Measurements from ENCODE around the gene PIEZO1. TPM values are rescaled to one million over a fixed set of nuclear protein-coding genes. Genes with fewer than 3 reads are reported as not detected.
"Not testable (repeated sequence)": the region's sequence is repeated elsewhere in the genome, so short reads cannot be mapped to it uniquely, and the experiment has no call there.

The PIEZO1 gene
- total RNA-seq, 1 donor from 2014 or later, result 111 TPM

DNA sequence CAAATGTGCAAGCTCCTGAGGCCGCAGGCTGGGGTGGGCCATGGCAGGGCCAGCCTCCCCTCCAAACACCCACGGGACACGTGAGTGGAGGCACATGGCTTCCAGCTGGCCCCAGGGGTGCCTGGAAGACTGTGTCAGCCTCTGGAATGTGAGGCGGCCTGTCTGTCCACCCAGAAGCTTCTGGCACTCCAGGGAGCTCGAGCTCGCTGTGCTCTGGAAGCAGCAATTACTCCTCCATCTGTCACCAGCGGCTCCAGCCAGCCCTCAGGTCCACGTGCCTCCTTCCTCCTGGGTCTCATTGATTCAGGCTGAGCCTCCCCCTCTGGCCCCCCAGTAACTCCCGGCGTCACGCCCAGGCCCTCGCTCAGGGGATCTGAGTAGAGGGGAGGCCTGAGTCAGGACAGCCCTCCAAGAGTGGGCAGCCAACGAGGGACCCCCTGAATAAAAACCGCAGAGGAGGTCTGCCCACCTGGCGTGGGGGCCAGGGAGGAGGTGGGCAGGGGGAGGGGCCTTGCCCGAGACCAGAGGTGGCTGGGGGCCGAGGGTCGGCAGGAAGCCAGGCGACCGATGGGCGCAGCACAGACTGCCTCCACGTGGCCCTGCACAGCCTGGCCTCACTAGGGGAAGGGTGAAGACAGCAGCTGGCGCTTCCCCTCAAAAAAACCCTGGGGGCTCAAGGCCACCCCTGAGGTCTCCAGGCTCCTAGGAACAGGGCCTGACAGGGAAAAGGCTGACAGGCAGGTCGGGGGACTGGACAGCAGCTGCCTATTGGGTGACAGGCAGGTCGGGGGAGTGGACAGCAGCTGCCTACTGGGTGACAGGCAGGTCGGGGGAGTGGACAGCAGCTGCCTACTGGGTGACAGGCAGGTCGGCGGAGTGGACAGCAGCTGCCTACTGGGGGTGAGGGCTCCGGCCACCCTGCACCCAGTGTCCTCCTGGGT is 11.9 kb downstream of the PIEZO1 start:
- DNase-seq (ENCODE audit: low spot score), result peak; percentile 73
- intact Hi-C loops (cut with DNase I), result no loop called here
- peak; percentile 49 for ATAC-seq

DNA sequence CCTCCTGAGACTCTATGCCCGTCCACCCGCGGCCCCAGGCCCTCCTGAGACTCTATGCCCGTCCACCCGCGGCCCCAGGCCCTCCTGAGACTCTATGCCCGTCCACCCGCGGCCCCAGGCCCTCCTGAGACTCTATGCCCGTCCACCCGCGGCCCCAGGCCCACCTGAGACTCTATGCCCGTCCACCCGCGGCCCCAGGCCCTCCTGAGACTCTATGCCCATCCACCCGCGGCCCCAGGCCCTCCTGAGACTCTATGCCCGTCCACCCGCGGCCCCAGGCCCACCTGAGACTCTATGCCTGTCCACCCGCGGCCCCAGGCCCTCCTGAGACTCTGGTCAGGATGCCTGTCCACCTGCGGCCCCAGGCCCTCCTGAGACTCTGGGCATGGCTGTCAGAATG is 13.2 kb downstream of the PIEZO1 start:
- DNase-seq (ENCODE audit: low spot score); intact Hi-C loops (cut with DNase I); ATAC-seq: not testable (repeated sequence)

DNA sequence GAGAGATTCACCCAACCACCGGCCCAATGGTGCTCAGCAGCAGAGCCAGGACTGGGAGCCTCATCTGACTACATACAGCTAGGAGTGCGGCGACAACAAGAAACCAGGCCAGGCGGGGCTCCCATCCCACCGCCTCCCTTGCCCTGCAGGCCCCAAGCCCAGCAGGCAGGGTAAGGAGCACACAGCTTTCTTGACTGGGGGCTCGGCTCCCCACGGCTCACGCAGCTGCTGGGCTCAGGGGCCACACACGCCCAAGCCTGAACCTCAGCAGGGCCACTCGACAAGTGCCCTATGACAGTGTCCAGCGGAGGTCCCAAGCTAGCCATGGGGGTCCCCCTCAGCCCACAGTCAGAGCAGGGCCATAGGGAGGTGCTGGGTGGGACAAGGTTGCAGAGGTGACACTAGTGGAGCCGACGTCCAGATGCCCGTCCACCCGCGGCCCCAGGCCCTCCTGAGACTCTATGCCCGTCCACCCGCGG is 13.7 kb downstream of the PIEZO1 start:
- no peak for DNase-seq (ENCODE audit: low spot score)
- no peak for ATAC-seq
- intact Hi-C loops (cut with DNase I), result no loop called here

DNA sequence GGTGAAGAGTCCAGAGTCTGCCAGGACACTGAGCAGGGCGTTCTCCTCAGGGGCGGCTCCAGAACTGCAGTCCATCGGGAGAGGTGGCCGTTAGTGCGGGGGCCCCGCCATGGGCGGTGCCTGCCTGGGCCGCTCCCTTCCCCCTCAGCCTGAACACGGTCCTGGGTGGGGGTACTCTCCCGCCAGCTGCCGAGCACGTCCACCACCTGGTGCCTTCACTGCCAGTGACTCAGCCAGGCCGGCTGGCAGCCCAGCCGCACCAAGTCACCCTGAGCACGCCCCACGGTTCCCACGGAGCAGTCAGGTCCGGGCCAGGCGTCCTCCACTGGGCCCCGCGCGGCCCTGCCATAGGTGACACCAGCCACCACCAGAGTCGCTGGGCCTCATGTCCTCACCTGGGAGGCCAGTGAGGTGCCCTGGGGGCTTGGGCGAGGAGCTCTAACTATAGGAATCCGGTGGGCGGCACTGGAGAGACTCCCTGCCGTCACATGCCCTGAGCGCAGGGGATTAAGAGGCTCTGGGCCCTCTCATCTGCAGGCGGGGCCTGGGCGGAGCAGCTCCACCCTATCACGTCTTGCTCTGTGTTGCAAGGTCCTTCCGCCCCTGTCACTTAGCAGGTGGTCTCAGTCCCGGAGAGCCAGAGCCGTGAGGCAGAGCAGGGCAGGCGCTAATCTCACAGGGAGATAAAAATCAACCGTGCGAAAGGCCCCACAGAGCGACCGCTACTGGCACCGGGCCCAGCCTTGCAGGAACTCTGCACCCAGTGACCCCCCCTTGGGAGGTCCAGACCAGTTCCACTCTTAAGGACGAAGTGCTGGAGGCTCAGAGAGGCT is 14.3 kb downstream of the PIEZO1 start:
- DNase-seq (ENCODE audit: low spot score) (no peak), ATAC-seq (peak; percentile 1)
- intact Hi-C loops (cut with DNase I), result no loop called here

DNA sequence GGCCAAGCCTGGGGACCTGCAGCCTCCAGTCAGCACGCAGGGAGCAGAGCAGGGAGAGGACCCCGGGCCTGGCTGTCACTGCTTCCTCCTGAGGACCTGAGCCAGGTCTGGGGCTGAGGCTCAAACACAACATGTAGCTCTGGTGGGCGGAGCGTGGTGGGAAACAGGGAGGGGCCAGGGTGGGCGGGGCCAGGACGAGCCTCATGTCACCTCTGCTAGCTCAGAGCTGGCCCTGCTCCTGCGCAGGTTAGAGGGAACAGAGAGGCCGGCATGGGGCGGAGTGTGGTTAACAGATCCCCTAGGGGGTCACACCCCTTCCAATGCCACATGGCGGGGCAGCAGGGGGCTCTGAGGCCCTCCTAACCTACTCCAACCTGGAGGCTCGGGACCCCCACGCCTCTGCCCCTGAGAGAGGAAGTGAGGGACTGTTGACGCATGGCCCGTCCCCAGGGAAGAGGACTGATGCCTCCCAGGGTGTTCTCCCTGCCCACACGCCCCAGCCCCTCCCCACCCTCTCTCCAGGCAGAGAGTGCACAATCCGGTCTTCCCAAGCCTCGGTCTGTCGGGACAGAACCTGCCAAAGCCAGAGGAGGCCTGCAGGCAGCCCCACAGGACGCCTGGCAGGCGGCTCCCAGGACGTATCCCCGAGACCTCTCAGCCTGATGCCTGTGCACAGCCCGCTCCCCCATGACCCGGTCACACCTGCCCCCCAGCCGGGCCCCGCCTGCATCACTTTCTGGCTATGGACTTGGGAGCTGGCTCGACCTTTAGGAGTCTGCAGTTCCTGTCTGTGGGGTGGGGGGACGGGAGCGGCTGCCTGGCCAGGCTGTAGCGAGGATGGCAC is 15.2 kb downstream of the PIEZO1 start:
- intact Hi-C loops (cut with DNase I), result no loop called here
- ATAC-seq (no peak), DNase-seq (ENCODE audit: low spot score) (no peak)

DNA sequence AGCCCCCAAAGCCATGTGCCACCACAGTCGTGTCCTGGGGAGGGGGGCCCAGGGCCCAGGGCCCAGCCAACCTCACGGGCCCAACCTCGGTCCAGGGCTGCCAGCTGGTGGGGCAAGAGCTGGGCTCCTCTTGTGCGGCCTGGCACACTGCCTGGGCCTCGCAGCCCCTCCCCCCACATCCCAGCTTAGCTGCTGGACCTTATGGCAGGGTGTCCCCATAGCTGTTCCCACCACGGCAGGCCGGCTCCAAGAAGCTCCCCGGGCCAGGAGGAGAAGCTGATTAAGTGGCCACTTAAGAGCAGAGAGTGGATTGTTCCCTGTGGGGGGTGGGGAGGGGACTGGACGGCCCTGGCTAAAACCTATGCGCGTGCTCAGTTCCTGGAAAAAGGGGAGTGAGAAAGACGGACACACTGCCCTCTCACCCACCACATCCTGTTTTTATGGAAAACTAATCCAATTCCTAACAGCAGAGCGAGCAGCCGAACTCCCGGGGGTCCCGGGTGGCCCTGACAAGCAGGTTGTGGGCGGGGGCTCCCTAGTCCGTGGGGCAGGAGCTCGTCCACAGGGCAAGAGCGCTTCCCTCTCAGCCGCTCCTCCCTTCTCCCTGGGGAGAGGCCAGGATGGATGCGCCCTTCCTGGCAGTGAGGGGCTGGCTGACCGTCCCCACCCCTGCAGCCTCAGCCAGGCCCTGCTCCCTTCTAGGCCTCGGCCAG is 16.8 kb downstream of the PIEZO1 start:
- DNase-seq (ENCODE audit: low spot score) (no peak), ATAC-seq (peak; percentile 53)
- intact Hi-C loops (cut with DNase I), result no loop called here

DNA sequence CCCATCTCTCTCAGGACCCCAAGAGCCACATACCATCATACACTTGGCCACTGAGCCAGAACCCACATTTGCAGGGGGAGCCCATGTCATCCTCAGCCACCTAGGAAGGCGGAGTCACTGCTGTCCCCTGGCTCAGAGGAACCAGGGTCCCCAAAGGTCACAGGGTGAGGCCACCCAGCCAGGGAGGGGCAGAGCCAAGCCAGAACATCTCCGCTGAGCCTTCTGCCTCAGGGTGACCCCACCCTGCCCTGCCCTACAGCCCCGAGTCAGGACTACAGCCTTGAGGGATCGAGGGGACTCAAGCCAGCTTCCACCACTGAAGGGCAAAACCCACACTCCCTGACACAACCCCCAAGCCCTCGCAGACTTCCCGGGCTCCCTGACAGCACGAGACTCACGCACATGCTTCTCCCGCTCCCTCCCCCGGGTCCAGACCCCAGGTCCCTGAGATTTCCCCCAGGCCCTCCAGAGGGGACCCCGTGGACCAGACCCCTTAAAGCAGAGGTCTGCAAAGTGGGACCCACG is 17.4 kb downstream of the PIEZO1 start:
- peak; percentile 3 for ATAC-seq
- no peak for DNase-seq (ENCODE audit: low spot score)
- intact Hi-C loops (cut with DNase I), result no loop called here

DNA sequence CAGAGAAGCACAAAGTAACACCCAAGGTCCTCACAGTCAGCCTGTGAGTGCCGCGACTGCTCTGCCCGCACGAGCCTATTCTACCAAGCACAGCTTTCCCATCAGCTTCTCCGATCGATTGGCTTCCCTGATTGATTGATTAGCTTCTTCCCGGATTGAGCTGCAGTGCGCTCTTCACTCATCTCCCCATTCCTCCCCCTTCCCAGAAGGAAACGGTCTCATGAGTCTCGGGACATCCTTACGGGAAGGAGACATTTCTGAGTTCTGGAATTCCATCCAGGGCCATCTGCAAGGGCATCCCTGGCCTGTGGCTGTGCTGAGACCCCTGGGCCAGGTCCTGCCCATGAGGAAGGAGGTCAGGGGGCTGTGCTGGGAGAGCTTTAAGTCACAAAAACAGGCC is 18.0 kb downstream of the PIEZO1 start:
- intact Hi-C loops (cut with DNase I), result no loop called here
- DNase-seq (ENCODE audit: low spot score) (no peak), ATAC-seq (no peak)

DNA sequence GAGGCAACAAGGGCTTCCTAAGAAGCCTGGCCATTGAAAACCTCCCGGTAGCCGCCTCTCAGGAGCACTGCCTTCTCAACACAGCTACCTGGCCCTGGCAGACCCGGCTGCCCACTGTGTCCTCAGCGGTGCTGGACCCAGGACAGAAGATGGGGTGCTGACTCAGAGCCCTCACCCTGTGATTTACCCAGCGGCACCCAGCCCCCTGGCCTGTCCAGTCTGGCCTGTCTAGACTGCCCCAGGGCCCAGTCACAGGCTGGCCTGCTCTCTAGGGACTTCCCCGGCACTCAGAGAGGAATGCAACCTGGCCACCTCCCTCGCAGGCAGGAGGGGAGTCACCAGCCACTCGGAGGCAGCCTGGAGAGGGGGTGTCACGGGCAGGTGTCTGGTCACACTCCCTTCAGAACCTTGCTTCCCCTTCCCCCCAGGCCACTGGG is 20.1 kb downstream of the PIEZO1 start:
- no peak for ATAC-seq
- intact Hi-C loops (cut with DNase I), result no loop called here

DNA sequence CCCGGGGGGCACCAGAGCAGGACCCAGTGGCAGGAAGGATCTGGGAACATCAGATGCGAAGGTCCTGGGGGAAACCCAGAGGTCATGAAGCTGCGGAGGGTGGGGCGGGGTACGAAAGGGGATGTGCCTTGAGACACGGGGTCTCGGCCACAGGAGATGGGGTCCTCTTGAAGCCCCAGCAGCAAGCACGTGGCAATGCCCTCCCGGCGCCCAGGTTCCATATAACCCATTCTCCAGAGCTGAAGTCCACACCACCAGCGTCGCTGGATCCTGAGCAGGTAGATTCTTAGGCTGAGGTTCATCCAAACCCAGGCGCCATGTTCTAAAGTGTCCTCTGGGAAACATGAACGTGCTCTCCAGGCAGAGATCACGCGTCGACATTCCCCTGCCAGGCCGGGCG is 20.9 kb downstream of the PIEZO1 start:
- no peak for ATAC-seq
- intact Hi-C loops (cut with DNase I), result no loop called here

More for the DNA sequence above, 20.1 kb downstream of the PIEZO1 start:
- DNase-seq (ENCODE audit: low spot score), result no peak

DNA sequence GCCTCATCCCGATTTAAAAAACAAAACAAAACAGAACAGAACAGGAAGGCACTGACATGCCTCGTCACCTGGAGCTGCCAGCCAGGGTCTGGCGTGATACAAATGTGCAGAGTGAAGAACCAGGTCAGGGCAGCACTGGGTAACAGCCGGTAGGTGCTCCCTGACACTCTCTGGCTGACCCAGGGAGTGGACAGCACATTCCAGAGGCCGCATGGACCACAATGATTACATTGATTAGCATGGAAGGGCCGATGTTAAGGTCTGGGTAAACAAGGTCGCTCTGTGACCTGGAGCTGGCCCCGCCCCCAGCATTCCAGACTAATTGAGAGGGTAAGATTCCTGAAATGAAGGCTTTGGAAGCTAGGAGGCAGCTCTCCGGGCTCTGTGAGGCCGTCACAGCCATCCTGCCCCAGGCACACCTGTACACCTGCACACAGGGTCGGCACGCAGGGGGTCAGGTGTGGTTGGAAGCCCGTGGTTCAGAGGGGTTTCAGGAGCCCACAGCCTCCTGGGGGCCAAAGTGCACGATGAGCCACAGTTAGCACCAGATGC is 21.4 kb downstream of the PIEZO1 start:
- ATAC-seq, result no peak

More for the DNA sequence above, 20.9 kb downstream of the PIEZO1 start:
- no peak for DNase-seq (ENCODE audit: low spot score)

DNA sequence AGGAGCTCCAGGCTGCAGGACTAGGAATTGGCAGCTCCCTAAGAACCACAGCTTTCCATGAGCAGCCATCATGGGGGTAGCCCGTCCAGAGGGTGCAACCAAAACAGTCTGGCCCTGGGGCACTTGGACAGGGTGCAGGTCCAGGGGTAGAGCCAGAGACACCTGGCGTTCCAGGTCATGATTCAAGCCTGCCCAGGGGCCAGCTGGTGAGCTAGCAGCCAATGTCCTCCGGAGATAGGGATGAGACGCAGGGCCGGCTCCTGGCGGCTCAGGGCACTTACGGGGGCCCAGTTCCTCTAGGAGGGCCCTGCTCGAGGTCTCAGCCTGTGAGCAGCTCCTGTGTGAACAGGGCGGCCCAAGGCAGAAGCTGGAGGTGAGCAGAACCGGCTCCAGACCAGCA is 22.1 kb downstream of the PIEZO1 start:
- ATAC-seq (no peak), DNase-seq (ENCODE audit: low spot score) (no peak)
- intact Hi-C loops (cut with DNase I), result no loop called here

More for the DNA sequence above, 21.4 kb downstream of the PIEZO1 start:
- DNase-seq (ENCODE audit: low spot score), result no peak
- intact Hi-C loops (cut with DNase I), result no loop called here

DNA sequence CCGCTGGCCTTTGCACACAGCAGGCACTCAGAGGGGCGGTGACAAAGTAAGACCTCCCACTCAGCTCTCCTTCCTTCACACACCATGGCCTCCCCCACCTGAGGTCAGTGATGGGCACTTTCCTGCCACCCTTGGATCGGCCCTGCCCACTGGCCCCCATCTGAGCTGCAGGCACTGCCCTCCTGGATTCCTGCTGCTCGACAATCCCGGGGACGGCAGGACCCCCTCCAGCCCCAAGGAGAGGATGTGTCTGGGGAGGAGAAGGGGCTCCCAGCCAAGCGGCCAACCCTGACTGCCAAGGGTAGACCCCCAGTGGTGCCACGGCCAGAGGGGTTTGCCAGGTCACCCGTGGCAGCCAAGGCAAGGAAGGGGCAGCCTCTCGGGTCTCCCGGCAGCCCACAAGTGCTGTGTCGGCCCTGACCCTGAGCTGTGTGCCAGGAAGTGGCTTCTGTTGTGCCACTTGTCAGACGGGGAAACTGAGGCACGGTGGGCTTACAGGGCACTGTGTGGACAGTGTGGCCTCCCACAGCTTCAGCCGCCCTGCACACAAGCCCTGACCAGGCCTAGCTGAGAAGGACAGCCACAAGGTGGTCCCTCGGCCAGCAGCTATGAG is 22.7 kb downstream of the PIEZO1 start:
- intact Hi-C loops (cut with DNase I), result no loop called here
- ATAC-seq (no peak), DNase-seq (ENCODE audit: low spot score) (no peak)

DNA sequence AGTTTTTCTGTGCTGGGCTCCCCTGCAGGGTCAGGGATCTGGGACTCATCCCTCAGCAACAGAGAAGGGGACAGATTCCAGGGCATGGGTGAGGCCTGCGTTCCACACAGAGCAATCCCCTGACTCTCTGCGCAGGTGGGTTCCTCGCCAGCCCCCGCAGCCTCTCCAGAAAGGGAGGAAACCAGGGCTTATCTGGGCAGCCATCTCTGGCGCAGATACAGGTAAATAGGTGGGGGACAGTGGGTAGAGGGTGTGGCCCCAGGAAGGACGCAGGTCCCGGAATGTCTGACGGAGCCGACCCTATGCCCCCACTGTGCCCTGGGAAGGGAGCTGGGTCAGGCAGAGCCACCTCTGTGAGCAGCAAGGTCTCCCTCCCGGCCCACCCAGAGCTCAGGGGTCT is 23.2 kb downstream of the PIEZO1 start:
- ATAC-seq (no peak), DNase-seq (ENCODE audit: low spot score) (no peak)
- intact Hi-C loops (cut with DNase I), result no loop called here

DNA sequence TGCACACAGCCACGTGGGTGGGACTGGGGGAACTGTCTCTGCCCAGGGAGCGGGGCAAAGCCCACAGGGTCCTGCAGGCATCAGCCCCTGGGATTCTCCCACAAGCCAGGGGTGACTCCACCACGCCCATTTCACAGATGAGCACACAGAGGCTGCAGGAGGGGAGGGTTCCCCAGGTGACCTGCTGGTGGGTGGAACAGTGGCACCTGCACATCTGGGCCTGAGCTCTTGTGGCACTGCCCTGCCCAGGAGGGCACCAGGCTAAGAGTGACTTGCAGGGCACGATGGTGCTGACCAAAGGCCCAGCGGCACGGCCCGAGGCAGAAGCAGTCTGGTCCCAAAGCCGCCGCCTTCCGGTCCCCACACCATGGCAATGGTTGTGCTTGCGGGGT is 23.9 kb downstream of the PIEZO1 start:
- intact Hi-C loops (cut with DNase I), result no loop called here
- ATAC-seq (no peak), DNase-seq (ENCODE audit: low spot score) (no peak)

DNA sequence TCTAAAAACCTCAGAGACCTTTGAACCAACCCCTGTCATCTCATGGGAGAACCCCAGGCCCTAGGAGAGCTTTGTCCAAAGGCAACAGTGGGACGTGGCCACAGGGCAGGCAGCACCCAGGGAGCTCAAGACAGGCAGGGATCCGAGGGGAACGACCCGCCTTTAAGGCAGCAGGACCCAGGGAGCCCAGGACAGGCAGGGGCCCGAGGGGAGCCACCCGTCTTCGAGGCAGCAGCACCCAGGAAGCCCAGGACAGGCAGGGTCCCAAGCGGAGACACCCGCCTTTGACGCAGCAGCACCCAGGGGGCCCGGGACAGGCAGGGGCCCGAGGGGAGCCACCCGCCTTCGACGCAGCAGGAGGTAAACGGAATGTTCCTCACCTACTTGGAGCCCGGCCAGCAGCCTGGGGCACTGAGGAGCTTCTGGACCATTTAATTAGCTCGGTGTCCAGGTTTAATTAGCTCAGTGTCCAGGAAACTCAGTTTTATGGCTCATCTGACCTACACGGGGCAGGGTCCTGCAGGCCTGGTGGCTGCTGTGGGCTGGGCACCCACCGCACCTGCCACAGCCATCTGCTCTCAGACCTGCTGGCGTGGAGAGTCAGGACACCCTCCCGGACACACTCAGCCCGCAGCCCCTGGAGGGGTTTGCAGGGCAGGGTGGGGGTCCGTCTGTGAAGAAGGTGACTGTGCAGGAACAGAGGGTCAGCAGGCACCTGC is 24.4 kb downstream of the PIEZO1 start:
- ATAC-seq (no peak), DNase-seq (ENCODE audit: low spot score) (no peak)
- intact Hi-C loops (cut with DNase I), result no loop called here

DNA sequence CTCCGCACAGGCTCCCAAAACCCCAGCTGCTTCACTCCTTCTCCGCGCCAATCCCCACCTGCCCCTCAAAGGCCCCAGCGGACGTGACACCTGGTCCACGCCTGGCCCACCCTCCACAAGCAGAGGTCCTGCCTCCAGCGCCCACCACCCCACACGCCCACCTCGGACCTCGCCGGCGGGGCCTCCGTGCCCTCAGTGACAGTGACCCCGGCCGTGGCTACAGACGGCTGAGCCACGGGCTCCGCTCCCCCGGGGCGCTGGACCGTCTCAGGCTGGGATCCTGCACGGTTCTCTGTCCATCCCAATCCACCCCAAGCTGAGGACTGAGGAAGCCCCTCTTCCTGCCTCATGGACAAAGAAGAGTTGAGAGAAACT is 25.1 kb downstream of the PIEZO1 start:
- no peak for DNase-seq (ENCODE audit: low spot score)
- no peak for ATAC-seq
- intact Hi-C loops (cut with DNase I), result no loop called here

Data from sciatic nerve (tissue), 2 donors.